Keratinocyte (primary cell): ENCODE results near the gene MARCHF3. TPM values are rescaled to one million over a fixed set of nuclear protein-coding genes. Genes with fewer than 3 reads are reported as not detected.

ENCODE experiments used
- DNase-seq: peaks from one replicate; pipeline ENCODE4 v3.0.0-alpha.2; 2011; ENCODE audit warnings: low read depth, missing footprints, low spot score
- FAIRE-seq: peaks from 2 replicates; lab custom pipeline; 2011; peaks lifted over from hg19 to GRCh38; lab: Jason Lieb, UNC
- H2AFZ ChIP-seq: 2 replicates; pipeline ENCODE4 v1.6.0; 2012; ENCODE audit warnings: low read length, control low read depth, inconsistent platforms; ENCODE audit not compliant: control insufficient read depth
- H3K27ac ChIP-seq: 2 replicates; pipeline ENCODE4 v1.5.1; 2011; ENCODE audit warnings: low read length; ENCODE audit not compliant: control insufficient read depth, insufficient read depth
- H3K27me3 ChIP-seq: 3 replicates; pipeline ENCODE4 v1.6.0; 2011; ENCODE audit warnings: low read length; ENCODE audit not compliant: control insufficient read depth, insufficient read depth; ENCODE audit errors: extremely low read depth
- H3K36me3 ChIP-seq, 2 experiments: 2 replicates in 1 of 2; 3 replicates in 1 of 2; pipeline ENCODE4 v1.5.1; 2011; ENCODE audit warnings: low read length in 2 of 2, mild to moderate bottlenecking in 1 of 2; ENCODE audit not compliant: control insufficient read depth in 2 of 2, insufficient read depth in 2 of 2; ENCODE audit errors: extremely low read depth in 1 of 2
- H3K4me1 ChIP-seq: 3 replicates; pipeline ENCODE4 v1.5.1; 2011; ENCODE audit warnings: low read length; ENCODE audit not compliant: control insufficient read depth, insufficient read depth; ENCODE audit errors: extremely low read depth
- H3K4me2 ChIP-seq: 3 replicates; pipeline ENCODE4 v1.6.0; 2011; ENCODE audit warnings: low read depth, low read length; ENCODE audit not compliant: control insufficient read depth, insufficient read depth; ENCODE audit errors: extremely low read depth
- H3K4me3 ChIP-seq, 3 experiments: fragments of 200-600 bp in 1 of 3; sonication (generic) in 1 of 3; 2 replicates in 2 of 3; 3 replicates in 1 of 3; pipeline ENCODE4 v1.5.1; 2011 to 2016; ENCODE audit warnings: low read length in 3 of 3, mild to moderate bottlenecking in 3 of 3, control low read depth in 2 of 3, inconsistent platforms in 1 of 3, low read depth in 1 of 3, mixed read lengths in 1 of 3, mixed run types in 1 of 3, moderate library complexity in 1 of 3; ENCODE audit not compliant: control insufficient read depth in 2 of 3, insufficient read depth in 2 of 3; ENCODE audit errors: extremely low read depth in 1 of 3
- H3K79me2 ChIP-seq: 2 replicates; pipeline ENCODE4 v1.6.0; 2012; ENCODE audit warnings: low read length; ENCODE audit not compliant: control insufficient read depth, insufficient read depth
- H3K9ac ChIP-seq: 3 replicates; pipeline ENCODE4 v1.6.0; 2011; ENCODE audit warnings: low read length; ENCODE audit not compliant: control insufficient read depth, insufficient read depth; ENCODE audit errors: extremely low read depth
- H3K9me1 ChIP-seq: 3 replicates; pipeline ENCODE4 v1.6.0; 2011; ENCODE audit warnings: low read length; ENCODE audit not compliant: control insufficient read depth, insufficient read depth; ENCODE audit errors: extremely low read depth
- H3K9me3 ChIP-seq: 2 replicates; pipeline ENCODE4 v1.5.1; 2012; ENCODE audit warnings: low read depth, low read length; ENCODE audit not compliant: control insufficient read depth
- H4K20me1 ChIP-seq: 3 replicates; pipeline ENCODE4 v1.6.0; 2011; ENCODE audit warnings: low read length; ENCODE audit not compliant: control insufficient read depth, insufficient read depth; ENCODE audit errors: extremely low read depth
- EZH2 ChIP-seq: IDR thresholded peaks from one replicate; pipeline ENCODE4 v1.6.1; 2012; ENCODE audit warnings: inconsistent platforms, mild to moderate bottlenecking, low read length, moderate library complexity
- dilution Hi-C: fragments of 300-500 bp; cut with MboI; formaldehyde crosslinking; loops from one replicate; pipeline ENCODE4 v1.7.0; 2020; ENCODE audit warnings: low sequenced_read_pairs; ENCODE audit not compliant: extremely low pct_ligation_motif_present
- polyA plus RNA-seq, 5 experiments: library from polyadenylated mRNA; depleted of rRNA in 3 of 5; stranded (reverse) in 3 of 5; stranded (forward) in 1 of 5; unstranded in 1 of 5; fragments of >200 nt; gene quantifications; 1 replicate in 1 of 5; 2 replicates in 3 of 5; 3 replicates in 1 of 5; pipeline versions ENCODE4 v1.2.1 to v1.2.3, GENCODE V29; 2011 to 2012; ENCODE audit warnings: missing spikeins in 2 of 5, low read depth in 1 of 5, low replicate concordance in 1 of 5
- TF ChIP-seq, protein P1 (sequence below), 3 experiments: IDR thresholded peaks in 1 of 3; conservative IDR thresholded peaks in 1 of 3; optimal IDR thresholded peaks in 1 of 3; 2 replicates in 2 of 3; 3 replicates in 1 of 3; pipeline versions ENCODE3 to v1.5.1; 2011; ENCODE audit warnings: low read length in 3 of 3, mild to moderate bottlenecking in 3 of 3, moderate library complexity in 2 of 3, control low read depth in 1 of 3, inconsistent platforms in 1 of 3; ENCODE audit not compliant: insufficient read depth in 2 of 3; ENCODE audit errors: extremely low read depth in 1 of 3

The MARCHF3 gene
- polyA plus RNA-seq, 1 donor (not counting 4 experiments of a cell fraction or from before 2014, with no cell fraction given): 0.45 TPM

GRCh38 chr5:126830061-126830460 is 200.3 kb downstream of the MARCHF3 start:
- Histone ChIP-seq H3K4me2 (no peak overlapping the region), H3K4me1 (no peaks in the 10 kb centered on the region), H3K27ac (no peak overlapping the region), H3K9me1 (no peaks in the 10 kb centered on the region), H4K20me1 (no peaks in the 10 kb centered on the region), H3K4me3 (no peak overlapping the region), H2AFZ (no peak overlapping the region), H3K79me2 (no peaks in the 10 kb centered on the region), H3K9me3 (no peaks in the 10 kb centered on the region), H3K27me3 (no peaks in the 10 kb centered on the region), H3K9ac (no peak overlapping the region), H3K36me3 (peaks cover 0 to 11% of the 10 kb centered on the region in 2 experiments)
- TF ChIP-seq EZH2: no peak
- TF ChIP-seq, protein P1, sequence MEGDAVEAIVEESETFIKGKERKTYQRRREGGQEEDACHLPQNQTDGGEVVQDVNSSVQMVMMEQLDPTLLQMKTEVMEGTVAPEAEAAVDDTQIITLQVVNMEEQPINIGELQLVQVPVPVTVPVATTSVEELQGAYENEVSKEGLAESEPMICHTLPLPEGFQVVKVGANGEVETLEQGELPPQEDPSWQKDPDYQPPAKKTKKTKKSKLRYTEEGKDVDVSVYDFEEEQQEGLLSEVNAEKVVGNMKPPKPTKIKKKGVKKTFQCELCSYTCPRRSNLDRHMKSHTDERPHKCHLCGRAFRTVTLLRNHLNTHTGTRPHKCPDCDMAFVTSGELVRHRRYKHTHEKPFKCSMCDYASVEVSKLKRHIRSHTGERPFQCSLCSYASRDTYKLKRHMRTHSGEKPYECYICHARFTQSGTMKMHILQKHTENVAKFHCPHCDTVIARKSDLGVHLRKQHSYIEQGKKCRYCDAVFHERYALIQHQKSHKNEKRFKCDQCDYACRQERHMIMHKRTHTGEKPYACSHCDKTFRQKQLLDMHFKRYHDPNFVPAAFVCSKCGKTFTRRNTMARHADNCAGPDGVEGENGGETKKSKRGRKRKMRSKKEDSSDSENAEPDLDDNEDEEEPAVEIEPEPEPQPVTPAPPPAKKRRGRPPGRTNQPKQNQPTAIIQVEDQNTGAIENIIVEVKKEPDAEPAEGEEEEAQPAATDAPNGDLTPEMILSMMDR (optimal IDR thresholded peaks at IDR 0.05 in 1 of 3, IDR thresholded peaks at IDR 0.05 in 1 of 3, conservative IDR thresholded peaks at IDR 0.05 in 1 of 3; ENCODE audit: extremely low read depth in 1 of 3, insufficient read depth in 2 of 3, low read length in 3 of 3): no peak
- FAIRE-seq: no peak
- no peak for DNase-seq
- dilution Hi-C loops: no loop called here

GRCh38 chr5:126829098-126829497 is 201.3 kb downstream of the MARCHF3 start:
- TF ChIP-seq, protein P1 (optimal IDR thresholded peaks at IDR 0.05 in 1 of 3, IDR thresholded peaks at IDR 0.05 in 1 of 3, conservative IDR thresholded peaks at IDR 0.05 in 1 of 3; ENCODE audit: extremely low read depth in 1 of 3, insufficient read depth in 2 of 3, low read length in 3 of 3): no peak
- no peak for TF ChIP-seq EZH2
- Histone ChIP-seq H3K4me3 (no peak overlapping the region), H2AFZ (no peak overlapping the region), H3K27ac (no peak overlapping the region), H4K20me1 (no peaks in the 10 kb centered on the region), H3K9ac (no peak overlapping the region), H3K36me3 (peaks cover 0 to 12% of the 10 kb centered on the region in 2 experiments), H3K9me3 (no peaks in the 10 kb centered on the region), H3K4me2 (no peak overlapping the region), H3K4me1 (no peaks in the 10 kb centered on the region), H3K79me2 (no peaks in the 10 kb centered on the region), H3K9me1 (no peaks in the 10 kb centered on the region), H3K27me3 (no peaks in the 10 kb centered on the region)
- dilution Hi-C loops: no loop called here
- no peak for DNase-seq
- FAIRE-seq: no peak
